CD14-positive monocyte (primary cell): Measurements from ENCODE around the gene TAS2R9. TPM values are rescaled to one million over a fixed set of nuclear protein-coding genes. Genes with fewer than 3 reads are reported as not detected.

Experiments used
- DNase-seq, 3 donors: peaks; one replicate each; pipeline ENCODE4 v3.0.0-alpha.2; 2011 to 2022
- H2AFZ ChIP-seq: 2 replicates; pipeline ENCODE4 v1.6.0; 2012; ENCODE audit warnings: mild to moderate bottlenecking, low read depth, low read length, inconsistent platforms; ENCODE audit not compliant: insufficient read depth, poor library complexity, severe bottlenecking
- H3K27ac ChIP-seq, 2 donors: 1 replicate in 1 of 2; 2 replicates in 1 of 2; pipeline ENCODE4 v1.5.1; 2012 to 2013; ENCODE audit warnings: low read length in 2 of 2, control low read depth in 1 of 2, inconsistent platforms in 1 of 2, low read depth in 1 of 2, mild to moderate bottlenecking in 1 of 2
- H3K27me3 ChIP-seq, 2 donors: one replicate each; pipeline versions ENCODE4 v1.6.0 to v1.6.1; 2011 to 2013; ENCODE audit warnings: low read length in 2 of 2; ENCODE audit not compliant: control insufficient read depth in 2 of 2, insufficient read depth in 2 of 2
- H3K36me3 ChIP-seq, 2 donors: replicated peaks in 1 of 2; 1 replicate in 1 of 2; 2 replicates in 1 of 2; pipeline versions ENCODE4 v1.5.1 to v1.6.1; 2012 to 2013; ENCODE audit warnings: low read length in 2 of 2, control low read depth in 1 of 2, inconsistent platforms in 1 of 2, mild to moderate bottlenecking in 1 of 2; ENCODE audit not compliant: insufficient read depth in 2 of 2, control insufficient read depth in 1 of 2
- H3K4me1 ChIP-seq, 2 donors: 1 replicate in 1 of 2; 2 replicates in 1 of 2; pipeline versions ENCODE4 v1.5.1 to v1.6.1; 2012 to 2013; ENCODE audit warnings: low read length in 2 of 2, control low read depth in 1 of 2, inconsistent platforms in 1 of 2, mild to moderate bottlenecking in 1 of 2, moderate library complexity in 1 of 2; ENCODE audit not compliant: insufficient read depth in 2 of 2, control insufficient read depth in 1 of 2
- H3K4me2 ChIP-seq: replicated peaks from 2 replicates; pipeline ENCODE3; 2012; ENCODE audit warnings: low read length, moderate library complexity, mild to moderate bottlenecking; ENCODE audit not compliant: poor library complexity, severe bottlenecking; ENCODE audit errors: extremely low read depth
- H3K4me3 ChIP-seq, 3 experiments: fragments of 200-600 bp in 1 of 3; sonication (generic) in 1 of 3; replicated peaks in 1 of 3; 1 replicate in 2 of 3; 2 replicates in 1 of 3; pipeline ENCODE4 v1.5.1; 2011 to 2013; ENCODE audit warnings: low read length in 3 of 3, mild to moderate bottlenecking in 3 of 3, control low read depth in 2 of 3, low read depth in 2 of 3, inconsistent platforms in 1 of 3, moderate library complexity in 1 of 3
- H3K79me2 ChIP-seq: 2 replicates; pipeline ENCODE4 v1.6.0; 2012; ENCODE audit warnings: mild to moderate bottlenecking, control low read depth, inconsistent platforms, low read length, moderate library complexity; ENCODE audit not compliant: insufficient read depth
- H3K9ac ChIP-seq: 2 replicates; pipeline ENCODE4 v1.6.0; 2017; ENCODE audit warnings: low read length, mild to moderate bottlenecking; ENCODE audit not compliant: insufficient read depth, poor library complexity, severe bottlenecking
- H3K9me3 ChIP-seq, 2 donors: replicated peaks in 1 of 2; 1 replicate in 1 of 2; 2 replicates in 1 of 2; pipeline versions ENCODE4 v1.5.1 to v1.6.1; 2012 to 2013; ENCODE audit warnings: low read length in 2 of 2, control low read depth in 1 of 2; ENCODE audit not compliant: control insufficient read depth in 1 of 2, insufficient read depth in 1 of 2
- H4K20me1 ChIP-seq: 2 replicates; pipeline ENCODE4 v1.6.0; 2012; ENCODE audit warnings: mild to moderate bottlenecking, low read length, control low read depth, moderate library complexity; ENCODE audit not compliant: insufficient read depth
- H3K27ac Mint-ChIP-seq, 7 donors: one replicate each; pipeline ENCODE4 v1.8.0; 2020; ENCODE audit warnings: mild to moderate bottlenecking in 7 of 7, mixed read lengths in 7 of 7, moderate library complexity in 6 of 7, inconsistent platforms in 2 of 7
- H3K27me3 Mint-ChIP-seq, 3 donors: one replicate each; pipeline ENCODE4 v1.8.0; 2021 to 2022; ENCODE audit warnings: low read depth in 3 of 3, mild to moderate bottlenecking in 3 of 3, mixed read lengths in 3 of 3, moderate library complexity in 3 of 3, inconsistent platforms in 1 of 3
- H3K36me3 Mint-ChIP-seq, 2 donors: one replicate each; pipeline ENCODE4 v1.8.0; 2020; ENCODE audit warnings: mixed read lengths in 2 of 2, inconsistent platforms in 1 of 2, mild to moderate bottlenecking in 1 of 2
- H3K4me1 Mint-ChIP-seq: one replicate; pipeline ENCODE4 v1.8.0; 2020; ENCODE audit warnings: mild to moderate bottlenecking, mixed read lengths
- H3K4me3 Mint-ChIP-seq, 2 donors: one replicate each; pipeline ENCODE4 v1.8.0; 2020; ENCODE audit warnings: mild to moderate bottlenecking in 2 of 2, mixed read lengths in 2 of 2, moderate library complexity in 1 of 2
- H3K9me3 Mint-ChIP-seq, 7 donors: one replicate each; pipeline ENCODE4 v1.8.0; 2020 to 2022; ENCODE audit warnings: mixed read lengths in 7 of 7, mild to moderate bottlenecking in 6 of 7, moderate library complexity in 6 of 7, inconsistent platforms in 2 of 7
- CTCF ChIP-seq: fragments of 200-600 bp; IDR thresholded peaks from one replicate; pipeline ENCODE4 v1.8.0; 2022; ENCODE audit warnings: antibody characterized with exemption, mild to moderate bottlenecking
- WGBS: methylation state at CpG from one replicate; pipeline ENCODE4 v1.1.5; 2013; ENCODE audit warnings: missing lambda C conversion rate; ENCODE audit not compliant: insufficient coverage; 5-methylcytosine and 5-hydroxymethylcytosine counted together
- intact Hi-C, 2 donors: fragments of 100-400 bp; cut with micrococcal nuclease; formaldehyde crosslinking; loops; one replicate each; pipeline versions ENCODE4 v1.15.0 to v1.15.1; 2023
- polyA plus RNA-seq, 3 donors: library from polyadenylated mRNA; depleted of rRNA in 1 of 3; unstranded in 2 of 3; stranded (reverse) in 1 of 3; fragments of 300-500 nt in 2 of 3; fragments of >200 nt in 1 of 3; fragmentation: Illumina TruSeq in 2 of 3; gene quantifications; 1 replicate in 2 of 3; 2 replicates in 1 of 3; pipeline ENCODE4 v1.2.3, GENCODE V29; 2012 to 2021

Gene TAS2R9
- polyA plus RNA-seq, 3 donors = not detected

- TF ChIP-seq CTCF = no peak
- Histone ChIP-seq H3K9me3 (no peaks in the 10 kb centered on the region), H3K4me1 (no peaks in the 10 kb centered on the region), H3K79me2 (no peaks in the 10 kb centered on the region), H3K27ac (no peak overlapping the region), H4K20me1 (no peaks in the 10 kb centered on the region), H3K9ac (no peak overlapping the region), H2AFZ (no peak overlapping the region), H3K4me3 (no peak overlapping the region), H3K36me3 (no peaks in the 10 kb centered on the region), H3K4me2 (no peak overlapping the region), H3K27me3 (no peaks in the 10 kb centered on the region)
- H3K4me1 Mint-ChIP-seq = no peaks in the 10 kb centered on the region
- 100% methylated on average over 1 of the region's 3 CpGs for WGBS
- no peak overlapping the region for H3K27ac Mint-ChIP-seq
- intact Hi-C loops = no loop called here
- no peak overlapping the region for H3K4me3 Mint-ChIP-seq
- no peak for DNase-seq
- H3K27me3 Mint-ChIP-seq = no peaks in the 10 kb centered on the region
- no peaks in the 10 kb centered on the region for H3K9me3 Mint-ChIP-seq
- H3K36me3 Mint-ChIP-seq = no peaks in the 10 kb centered on the region
Observed at GRCh38 chr12:10824957-10825356, 15.0 kb upstream of the TAS2R9 start.

- Histone ChIP-seq H3K9me3 (no peaks in the 10 kb centered on the region), H3K27me3 (no peaks in the 10 kb centered on the region), H3K4me1 (no peaks in the 10 kb centered on the region), H3K4me2 (no peak overlapping the region), H3K27ac (no peak overlapping the region), H4K20me1 (no peaks in the 10 kb centered on the region), H3K79me2 (no peaks in the 10 kb centered on the region), H2AFZ (no peak overlapping the region), H3K36me3 (no peaks in the 10 kb centered on the region), H3K4me3 (no peak overlapping the region), H3K9ac (no peak overlapping the region)
- TF ChIP-seq CTCF = no peak
- Mint-ChIP-seq H3K36me3 (no peaks in the 10 kb centered on the region), H3K27me3 (peaks cover 0 to 3% (median 3%) of the 10 kb centered on the region in 3 donors), H3K4me1 (no peaks in the 10 kb centered on the region), H3K27ac (no peak overlapping the region), H3K4me3 (no peak overlapping the region), H3K9me3 (peaks cover 2 to 6% (median 2%) of the 10 kb centered on the region in 7 donors)
- DNase-seq = no peak
- intact Hi-C loops = no loop called here
- WGBS = no CpG with 5 or more reads among the region's 3 CpGs
Observed at GRCh38 chr12:10811883-10812536, 2.0 kb upstream of the TAS2R9 start.
